Measurements from ENCODE around the gene CYP39A1. TPM values are rescaled to one million over a fixed set of nuclear protein-coding genes. Genes with fewer than 3 reads are reported as not detected.
A peak's percentile ranks its signal among the peaks of the same experiment; 100 is the strongest.

Gene CYP39A1
- total RNA-seq, 2 donors from 2014 or later: 6.0 to 6.3 TPM

DNA sequence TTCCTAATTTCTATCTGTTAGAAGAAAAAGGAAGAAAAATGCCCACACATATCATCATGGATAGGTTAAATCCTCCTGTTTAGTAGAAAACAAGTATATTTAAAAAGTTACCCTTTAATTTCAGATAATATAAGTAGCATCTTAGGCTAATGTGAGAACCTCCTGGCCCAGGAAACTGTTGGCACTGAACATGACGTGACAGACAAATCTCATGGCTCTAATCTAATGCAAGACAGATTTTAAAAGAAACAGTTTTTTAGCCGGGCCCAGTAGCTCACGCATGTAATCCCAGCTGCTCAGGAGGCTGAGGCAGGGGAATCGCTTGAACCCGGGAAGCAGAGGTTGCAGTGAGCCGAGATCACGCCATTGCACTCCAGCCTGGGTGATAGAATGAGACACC lies 22.9 kb downstream of the CYP39A1 start:
- H3K27ac ChIP-seq: no peak overlapping the region
- H3K36me3 ChIP-seq (replicated peaks in 1 of 2; ENCODE audit: insufficient read depth in 1 of 2, low read depth in 2 of 2): no peaks in the 10 kb centered on the region
- TF ChIP-seq POLR2A (IDR thresholded peaks at IDR 0.05): no peak
- TF ChIP-seq CTCF (IDR thresholded peaks at IDR 0.05): no peak
- no peak overlapping the region for H3K4me3 ChIP-seq
- no peaks in the 10 kb centered on the region for H3K27me3 ChIP-seq
- DNase-seq (no peak), ATAC-seq (no peak)
- 87 to 89% methylated on average over 7 of the region's 7 CpGs for WGBS, 2 donors
- intact Hi-C loops (cut with DNase I): no loop called here
- H3K9me3 ChIP-seq: no peaks in the 10 kb centered on the region
- peaks cover 5% of the 10 kb centered on the region for H3K4me1 ChIP-seq

DNA sequence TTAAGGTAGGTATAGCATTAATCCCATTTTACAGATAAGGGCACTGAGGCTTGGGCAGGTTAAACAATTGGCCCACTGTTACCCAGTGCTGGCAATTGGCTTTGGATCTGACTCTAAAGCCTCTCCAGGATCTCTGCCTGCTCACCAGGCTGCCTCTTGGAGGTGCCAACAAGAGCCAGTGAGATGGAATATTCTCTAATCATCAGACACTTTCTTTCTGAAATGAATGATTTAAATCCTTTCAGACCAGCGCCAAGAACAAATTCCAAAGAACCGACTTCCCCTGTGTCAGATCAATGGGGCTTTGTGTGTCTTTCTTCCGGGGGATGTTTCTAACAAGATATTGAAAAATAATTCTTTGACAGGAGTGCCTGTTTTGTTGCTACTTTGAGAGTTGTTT lies 23.6 kb downstream of the CYP39A1 start:
- 47 to 49% methylated on average over 3 of the region's 3 CpGs for WGBS, 2 donors
- no peaks in the 10 kb centered on the region for H3K36me3 ChIP-seq (replicated peaks in 1 of 2; ENCODE audit: insufficient read depth in 1 of 2, low read depth in 2 of 2)
- ATAC-seq: peak; percentile 24
- DNase-seq: no peak
- H3K27ac ChIP-seq: peak overlapping the region in 1 of 4 donors; percentile 19
- no peak overlapping the region for H3K4me3 ChIP-seq
- H3K9me3 ChIP-seq: no peaks in the 10 kb centered on the region
- no peak for TF ChIP-seq POLR2A (IDR thresholded peaks at IDR 0.05)
- TF ChIP-seq CTCF (IDR thresholded peaks at IDR 0.05): no peak
- intact Hi-C loops (cut with DNase I): no loop called here
- H3K27me3 ChIP-seq: no peaks in the 10 kb centered on the region
- H3K4me1 ChIP-seq: peaks cover 5% of the 10 kb centered on the region

DNA sequence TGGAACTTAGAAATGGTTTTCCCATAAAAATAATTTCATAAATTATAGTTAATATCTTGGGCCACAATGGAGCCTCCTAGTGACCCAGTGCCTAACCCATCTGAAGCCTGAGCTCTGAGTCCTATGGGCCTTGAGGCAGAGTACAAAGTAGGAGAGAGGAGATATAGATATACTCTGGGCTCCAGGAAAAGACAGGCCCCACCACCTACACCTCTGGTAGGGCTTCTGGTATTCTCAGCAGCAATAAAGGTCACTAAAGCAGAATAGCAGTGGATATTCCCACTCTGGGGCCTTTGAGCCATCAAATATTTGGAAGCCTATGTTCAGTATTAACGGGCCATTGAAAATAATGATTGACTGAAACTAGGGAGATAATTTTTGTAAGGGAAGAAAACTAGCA lies 24.1 kb downstream of the CYP39A1 start:
- Histone ChIP-seq H3K27me3 (no peaks in the 10 kb centered on the region), H3K4me1 (peaks cover 5% of the 10 kb centered on the region), H3K27ac (peak overlapping the region in 1 of 4 donors; percentile 19), H3K4me3 (no peak overlapping the region), H3K36me3 (replicated peaks in 1 of 2; ENCODE audit: insufficient read depth in 1 of 2, low read depth in 2 of 2) (no peaks in the 10 kb centered on the region), H3K9me3 (no peaks in the 10 kb centered on the region)
- intact Hi-C loops (cut with DNase I): no loop called here
- ATAC-seq: no peak
- no peak for DNase-seq
- 62 to 75% methylated on average over 1 of the region's 1 CpG for WGBS, 2 donors
- TF ChIP-seq POLR2A (IDR thresholded peaks at IDR 0.05) (no peak), CTCF (IDR thresholded peaks at IDR 0.05) (no peak)

- WGBS, 2 donors: 86 to 88% methylated on average over 4 of the region's 4 CpGs
- Histone ChIP-seq H3K4me1 (peaks cover 5% of the 10 kb centered on the region), H3K36me3 (replicated peaks in 1 of 2; ENCODE audit: insufficient read depth in 1 of 2, low read depth in 2 of 2) (no peaks in the 10 kb centered on the region), H3K27me3 (no peaks in the 10 kb centered on the region), H3K9me3 (no peaks in the 10 kb centered on the region), H3K4me3 (no peak overlapping the region), H3K27ac (no peak overlapping the region)
- TF ChIP-seq CTCF (IDR thresholded peaks at IDR 0.05) (no peak), POLR2A (IDR thresholded peaks at IDR 0.05) (no peak)
- no peak for DNase-seq
- ATAC-seq: no peak
- intact Hi-C loops (cut with DNase I): no loop called here
Observed at GRCh38 chr6:46626976-46627375, 25.6 kb downstream of the CYP39A1 start.

DNA sequence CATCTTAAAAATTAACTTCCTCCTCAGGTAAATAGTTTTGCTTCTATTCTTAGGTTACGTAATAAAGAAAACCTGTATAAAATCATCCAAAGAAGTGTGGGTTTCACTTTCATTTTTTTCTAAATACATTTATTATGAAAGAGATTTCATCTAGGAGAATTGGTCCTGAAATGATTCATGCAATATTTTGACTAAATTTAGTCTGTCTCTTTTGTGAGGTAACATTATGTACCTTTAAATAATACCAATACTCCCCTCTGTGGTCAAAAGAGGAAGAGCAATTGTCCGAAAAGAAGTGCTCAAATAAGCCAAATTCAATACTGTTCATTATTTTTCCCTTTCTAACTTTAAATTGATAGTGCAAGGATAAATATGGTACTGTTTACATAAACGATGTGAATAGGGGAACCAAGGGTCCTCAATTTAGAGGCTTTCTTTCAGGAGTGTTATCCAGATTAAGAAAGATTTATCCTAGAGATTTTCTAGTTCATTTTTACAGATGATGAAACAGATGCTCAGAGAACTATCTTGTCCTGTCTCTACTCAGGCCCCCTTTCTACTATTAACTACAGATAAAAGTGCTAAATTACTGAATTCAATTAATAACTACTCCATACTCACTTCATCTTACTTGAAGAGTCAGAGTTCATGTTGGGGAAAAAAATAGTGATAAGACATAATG lies 26.2 kb downstream of the CYP39A1 start:
- no peaks in the 10 kb centered on the region for H3K9me3 ChIP-seq
- H3K4me3 ChIP-seq: no peak overlapping the region
- peaks cover 5% of the 10 kb centered on the region for H3K4me1 ChIP-seq
- intact Hi-C loops (cut with DNase I): no loop called here
- TF ChIP-seq CTCF (IDR thresholded peaks at IDR 0.05) (peak; percentile 35 to 77 (median 69)), POLR2A (IDR thresholded peaks at IDR 0.05) (no peak)
- ATAC-seq (peak; percentile 59), DNase-seq (no peak)
- no peak overlapping the region for H3K27ac ChIP-seq
- WGBS, 2 donors: 20 to 21% methylated on average over 3 of the region's 3 CpGs
- no peaks in the 10 kb centered on the region for H3K27me3 ChIP-seq
- no peaks in the 10 kb centered on the region for H3K36me3 ChIP-seq (replicated peaks in 1 of 2; ENCODE audit: insufficient read depth in 1 of 2, low read depth in 2 of 2)

Data from body of pancreas (tissue), 4 donors.